ENCODE results near the gene ZDHHC18.

- TF ChIP-seq POLR2AphosphoS5 (IDR thresholded peaks at IDR 0.05; ENCODE audit: borderline replicate concordance, low read depth, low read length) (peak; percentile 98), EZH2 (IDR thresholded peaks at IDR 0.05) (no peak)
Observed at GRCh38 chr1:26900001-26900814, 73.7 kb downstream of the ZDHHC18 start, which contains the start of gene GPATCH3.
